HEK293 (cell line): Measurements from ENCODE around the gene SOX5.

Experiments used
- CTCF ChIA-PET: fragments of 350-600 bp; formaldehyde crosslinking; extraction: SDS; loops from one replicate; lab custom pipeline; 2021; ENCODE audit warnings: antibody characterized with exemption; lab: Yijun Ruan, JAX
- POLR2A ChIA-PET: fragments of 300-600 bp; formaldehyde crosslinking; extraction: SDS; loops from one replicate; lab custom pipeline; 2020; ENCODE audit warnings: antibody characterized with exemption, inconsistent platforms; lab: Yijun Ruan, JAX
- H3K27ac ChIP-seq: fragments of 200-500 bp; sonication (Bioruptor generic); 2 replicates; pipeline ENCODE4 v1.5.1; 2014; ENCODE audit warnings: low read depth, low read length, control low read depth, inconsistent platforms; ENCODE audit errors: extremely low read depth
- H3K36me3 ChIP-seq, 2 experiments: fragments of 200-500 bp in 1 of 2; sonication (Bioruptor generic) in 1 of 2; 1 replicate in 1 of 2; 2 replicates in 1 of 2; pipeline ENCODE4 v1.5.1; 2014 to 2017; ENCODE audit warnings: inconsistent platforms in 2 of 2, low read length in 2 of 2; ENCODE audit not compliant: control insufficient read depth in 2 of 2, insufficient read depth in 1 of 2
- H3K4me1 ChIP-seq: fragments of 200-500 bp; sonication (Bioruptor generic); 2 replicates; pipeline ENCODE4 v1.5.1; 2014; ENCODE audit warnings: mild to moderate bottlenecking, low read length, inconsistent platforms; ENCODE audit not compliant: control insufficient read depth, insufficient read depth
- H3K4me3 ChIP-seq: 2 replicates; pipeline ENCODE4 v1.5.1; 2011; ENCODE audit warnings: low read depth, mild to moderate bottlenecking, control low read depth, low read length, moderate library complexity
- H3K9me3 ChIP-seq: fragments of 200-500 bp; sonication (Bioruptor generic); 2 replicates; pipeline ENCODE4 v1.5.1; 2014; ENCODE audit warnings: low read depth, low read length, inconsistent platforms; ENCODE audit not compliant: control insufficient read depth, insufficient read depth
- GLI4 ChIP-seq: fragments of 450-650 bp; formaldehyde crosslinking; IDR thresholded peaks from 2 replicates; pipeline ENCODE4 v1.5.1; 2016; ENCODE audit warnings: missing biosample characterization, missing genetic modification characterization
- KLF9 ChIP-seq: fragments of 450-650 bp; formaldehyde crosslinking; IDR thresholded peaks from 2 replicates; pipeline ENCODE4 v1.5.1; 2016; ENCODE audit warnings: missing biosample characterization, missing genetic modification characterization, low read depth
- SCRT2 ChIP-seq: fragments of 450-650 bp; formaldehyde crosslinking; IDR thresholded peaks from 2 replicates; pipeline ENCODE4 v1.5.1; 2016; ENCODE audit warnings: missing biosample characterization, missing genetic modification characterization
- SETDB1 ChIP-seq: IDR thresholded peaks from one replicate; pipeline ENCODE4 v1.6.1; 2017; ENCODE audit warnings: mild to moderate bottlenecking, low read length, moderate library complexity, mixed read lengths; ENCODE audit not compliant: insufficient read length
- YY1 ChIP-seq: fragments of 450-650 bp; formaldehyde crosslinking; IDR thresholded peaks from 2 replicates; pipeline ENCODE4 v1.5.1; 2018; ENCODE audit warnings: missing biosample characterization, missing genetic modification characterization
- ZBTB20 ChIP-seq: fragments of 450-650 bp; formaldehyde crosslinking; IDR thresholded peaks from 2 replicates; pipeline ENCODE4 v1.5.1; 2016; ENCODE audit warnings: missing biosample characterization, missing genetic modification characterization
- ZFP37 ChIP-seq: fragments of 450-650 bp; formaldehyde crosslinking; IDR thresholded peaks from 2 replicates; pipeline ENCODE4 v1.5.1; 2016; ENCODE audit warnings: missing biosample characterization, missing genetic modification characterization
- ZIC2 ChIP-seq: fragments of 450-650 bp; formaldehyde crosslinking; IDR thresholded peaks from 2 replicates; pipeline ENCODE4 v1.5.1; 2016; ENCODE audit warnings: missing biosample characterization, missing genetic modification characterization
- ZNF16 ChIP-seq: fragments of 450-650 bp; formaldehyde crosslinking; IDR thresholded peaks from 2 replicates; pipeline ENCODE4 v1.5.1; 2016; ENCODE audit warnings: low read depth, missing biosample characterization, missing genetic modification characterization
- ZNF324 ChIP-seq: fragments of 450-650 bp; formaldehyde crosslinking; IDR thresholded peaks from 2 replicates; pipeline ENCODE4 v1.5.1; 2016; ENCODE audit warnings: missing biosample characterization, missing genetic modification characterization
- ZNF501 ChIP-seq: fragments of 450-650 bp; formaldehyde crosslinking; IDR thresholded peaks from 2 replicates; pipeline ENCODE4 v1.5.1; 2016; ENCODE audit warnings: missing biosample characterization, missing genetic modification characterization
- ZNF529 ChIP-seq: fragments of 450-650 bp; formaldehyde crosslinking; IDR thresholded peaks from 2 replicates; pipeline ENCODE4 v1.5.1; 2017; ENCODE audit warnings: missing genetic modification characterization, missing biosample characterization; ENCODE audit not compliant: insufficient replicate concordance
- ZNF629 ChIP-seq: fragments of 450-650 bp; formaldehyde crosslinking; IDR thresholded peaks from 2 replicates; pipeline ENCODE4 v1.5.1; 2017; ENCODE audit warnings: missing biosample characterization, missing genetic modification characterization
- ZNF654 ChIP-seq: fragments of 450-650 bp; formaldehyde crosslinking; IDR thresholded peaks from 2 replicates; pipeline ENCODE4 v1.5.1; 2016; ENCODE audit warnings: low read depth, missing biosample characterization, missing genetic modification characterization
- ZNF660 ChIP-seq: fragments of 450-650 bp; IDR thresholded peaks from 2 replicates; pipeline ENCODE4 v1.5.1; 2018; ENCODE audit warnings: missing biosample characterization, mild to moderate bottlenecking, missing genetic modification characterization
- ZNF837 ChIP-seq: fragments of 450-650 bp; formaldehyde crosslinking; IDR thresholded peaks from 2 replicates; pipeline ENCODE4 v1.5.1; 2016; ENCODE audit warnings: missing biosample characterization, missing genetic modification characterization
- TF ChIP-seq, protein P1 (sequence below): fragments of 450-650 bp; formaldehyde crosslinking; IDR thresholded peaks from 2 replicates; pipeline ENCODE4 v1.5.1; 2017; ENCODE audit warnings: missing biosample characterization, missing genetic modification characterization
- TF ChIP-seq, protein P2 (sequence below): fragments of 450-650 bp; formaldehyde crosslinking; IDR thresholded peaks from 2 replicates; pipeline ENCODE4 v1.5.1; 2016; ENCODE audit warnings: missing biosample characterization, missing genetic modification characterization
- TF ChIP-seq, protein P3 (sequence below): fragments of 450-650 bp; formaldehyde crosslinking; IDR thresholded peaks from 2 replicates; pipeline ENCODE4 v1.5.1; 2016; ENCODE audit warnings: missing biosample characterization, missing genetic modification characterization
- TF ChIP-seq, protein P4 (sequence below): fragments of 450-650 bp; formaldehyde crosslinking; IDR thresholded peaks from 2 replicates; pipeline ENCODE4 v1.5.1; 2016; ENCODE audit warnings: missing biosample characterization, missing genetic modification characterization
- TF ChIP-seq, protein P5 (sequence below): fragments of 450-650 bp; formaldehyde crosslinking; IDR thresholded peaks from 2 replicates; pipeline ENCODE4; 2016; ENCODE audit warnings: missing biosample characterization, missing genetic modification characterization
- TF ChIP-seq, protein P6 (sequence below): fragments of 450-650 bp; formaldehyde crosslinking; IDR thresholded peaks from 2 replicates; pipeline ENCODE4 v1.5.1; 2016; ENCODE audit warnings: missing biosample characterization, missing genetic modification characterization

The SOX5 gene

DNA sequence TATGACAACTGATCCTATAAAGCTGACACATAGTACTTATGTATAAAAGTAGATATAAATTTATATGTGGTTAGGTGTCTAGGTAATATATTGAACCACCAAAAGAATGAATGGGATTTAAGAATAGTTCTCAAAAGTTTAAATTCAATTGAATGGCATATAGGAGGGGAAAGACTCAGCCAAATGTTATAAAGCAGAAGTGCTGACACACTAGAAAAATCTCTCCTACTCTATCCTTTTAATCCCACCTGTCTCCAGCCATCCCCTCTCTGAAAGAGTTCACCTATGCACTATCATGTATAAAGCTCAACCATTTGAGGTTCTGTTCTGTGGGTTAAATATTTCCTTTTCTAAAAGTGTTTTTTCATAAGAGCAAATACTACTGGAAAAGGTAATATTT lies 400.7 kb downstream of the SOX5 start:
- no peak overlapping the region for H3K27ac ChIP-seq
- no peaks in the 10 kb centered on the region for H3K4me1 ChIP-seq
- no peaks in the 10 kb centered on the region for H3K36me3 ChIP-seq
- H3K4me3 ChIP-seq = no peak overlapping the region
- H3K9me3 ChIP-seq = no peaks in the 10 kb centered on the region
- ChIA-PET POLR2A (no interaction called here), CTCF (interaction anchor here (0.7 to 0.9 kb wide), 2 partner anchors 279 to 532 kb away, joined by 5 to 6 read pairs; no protein-coding TSS in a partner anchor)
- TF ChIP-seq, protein P1, sequence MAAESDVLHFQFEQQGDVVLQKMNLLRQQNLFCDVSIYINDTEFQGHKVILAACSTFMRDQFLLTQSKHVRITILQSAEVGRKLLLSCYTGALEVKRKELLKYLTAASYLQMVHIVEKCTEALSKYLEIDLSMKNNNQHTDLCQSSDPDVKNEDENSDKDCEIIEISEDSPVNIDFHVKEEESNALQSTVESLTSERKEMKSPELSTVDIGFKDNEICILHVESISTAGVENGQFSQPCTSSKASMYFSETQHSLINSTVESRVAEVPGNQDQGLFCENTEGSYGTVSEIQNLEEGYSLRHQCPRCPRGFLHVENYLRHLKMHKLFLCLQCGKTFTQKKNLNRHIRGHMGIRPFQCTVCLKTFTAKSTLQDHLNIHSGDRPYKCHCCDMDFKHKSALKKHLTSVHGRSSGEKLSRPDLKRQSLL (tag by site-specific recombination) = no peak
- TF ChIP-seq ZNF837 (tag by site-specific recombination) = no peak
- TF ChIP-seq, protein P2, sequence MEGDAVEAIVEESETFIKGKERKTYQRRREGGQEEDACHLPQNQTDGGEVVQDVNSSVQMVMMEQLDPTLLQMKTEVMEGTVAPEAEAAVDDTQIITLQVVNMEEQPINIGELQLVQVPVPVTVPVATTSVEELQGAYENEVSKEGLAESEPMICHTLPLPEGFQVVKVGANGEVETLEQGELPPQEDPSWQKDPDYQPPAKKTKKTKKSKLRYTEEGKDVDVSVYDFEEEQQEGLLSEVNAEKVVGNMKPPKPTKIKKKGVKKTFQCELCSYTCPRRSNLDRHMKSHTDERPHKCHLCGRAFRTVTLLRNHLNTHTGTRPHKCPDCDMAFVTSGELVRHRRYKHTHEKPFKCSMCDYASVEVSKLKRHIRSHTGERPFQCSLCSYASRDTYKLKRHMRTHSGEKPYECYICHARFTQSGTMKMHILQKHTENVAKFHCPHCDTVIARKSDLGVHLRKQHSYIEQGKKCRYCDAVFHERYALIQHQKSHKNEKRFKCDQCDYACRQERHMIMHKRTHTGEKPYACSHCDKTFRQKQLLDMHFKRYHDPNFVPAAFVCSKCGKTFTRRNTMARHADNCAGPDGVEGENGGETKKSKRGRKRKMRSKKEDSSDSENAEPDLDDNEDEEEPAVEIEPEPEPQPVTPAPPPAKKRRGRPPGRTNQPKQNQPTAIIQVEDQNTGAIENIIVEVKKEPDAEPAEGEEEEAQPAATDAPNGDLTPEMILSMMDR (tag by site-specific recombination) = no peak
- no peak for TF ChIP-seq ZNF660
- TF ChIP-seq ZFP37 (tag by site-specific recombination) = no peak
- TF ChIP-seq, protein P3, sequence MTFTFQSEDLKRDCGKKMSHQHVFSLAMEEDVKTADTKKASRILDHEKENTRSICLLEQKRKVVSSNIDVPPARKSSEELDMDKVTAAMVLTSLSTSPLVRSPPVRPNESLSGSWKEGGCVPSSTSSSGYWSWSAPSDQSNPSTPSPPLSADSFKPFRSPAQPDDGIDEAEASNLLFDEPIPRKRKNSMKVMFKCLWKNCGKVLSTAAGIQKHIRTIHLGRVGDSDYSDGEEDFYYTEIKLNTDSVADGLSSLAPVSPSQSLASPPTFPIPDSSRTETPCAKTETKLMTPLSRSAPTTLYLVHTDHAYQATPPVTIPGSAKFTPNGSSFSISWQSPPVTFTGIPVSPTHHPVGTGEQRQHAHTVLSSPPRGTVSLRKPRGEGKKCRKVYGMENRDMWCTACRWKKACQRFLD (tag by site-specific recombination) = no peak
- TF ChIP-seq, protein P4, sequence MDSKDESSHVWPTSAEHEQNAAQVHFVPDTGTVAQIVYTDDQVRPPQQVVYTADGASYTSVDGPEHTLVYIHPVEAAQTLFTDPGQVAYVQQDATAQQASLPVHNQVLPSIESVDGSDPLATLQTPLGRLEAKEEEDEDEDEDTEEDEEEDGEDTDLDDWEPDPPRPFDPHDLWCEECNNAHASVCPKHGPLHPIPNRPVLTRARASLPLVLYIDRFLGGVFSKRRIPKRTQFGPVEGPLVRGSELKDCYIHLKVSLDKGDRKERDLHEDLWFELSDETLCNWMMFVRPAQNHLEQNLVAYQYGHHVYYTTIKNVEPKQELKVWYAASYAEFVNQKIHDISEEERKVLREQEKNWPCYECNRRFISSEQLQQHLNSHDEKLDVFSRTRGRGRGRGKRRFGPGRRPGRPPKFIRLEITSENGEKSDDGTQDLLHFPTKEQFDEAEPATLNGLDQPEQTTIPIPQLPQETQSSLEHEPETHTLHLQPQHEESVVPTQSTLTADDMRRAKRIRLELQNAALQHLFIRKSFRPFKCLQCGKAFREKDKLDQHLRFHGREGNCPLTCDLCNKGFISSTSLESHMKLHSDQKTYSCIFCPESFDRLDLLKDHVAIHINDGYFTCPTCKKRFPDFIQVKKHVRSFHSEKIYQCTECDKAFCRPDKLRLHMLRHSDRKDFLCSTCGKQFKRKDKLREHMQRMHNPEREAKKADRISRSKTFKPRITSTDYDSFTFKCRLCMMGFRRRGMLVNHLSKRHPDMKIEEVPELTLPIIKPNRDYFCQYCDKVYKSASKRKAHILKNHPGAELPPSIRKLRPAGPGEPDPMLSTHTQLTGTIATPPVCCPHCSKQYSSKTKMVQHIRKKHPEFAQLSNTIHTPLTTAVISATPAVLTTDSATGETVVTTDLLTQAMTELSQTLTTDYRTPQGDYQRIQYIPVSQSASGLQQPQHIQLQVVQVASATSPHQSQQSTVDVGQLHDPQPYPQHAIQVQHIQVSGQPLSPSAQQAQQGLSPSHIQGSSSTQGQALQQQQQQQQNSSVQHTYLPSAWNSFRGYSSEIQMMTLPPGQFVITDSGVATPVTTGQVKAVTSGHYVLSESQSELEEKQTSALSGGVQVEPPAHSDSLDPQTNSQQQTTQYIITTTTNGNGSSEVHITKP (tag by site-specific recombination) = no peak
- no peak for TF ChIP-seq ZNF654
- TF ChIP-seq ZBTB20 (tag by site-specific recombination) = no peak
- no peak for TF ChIP-seq ZNF16

DNA sequence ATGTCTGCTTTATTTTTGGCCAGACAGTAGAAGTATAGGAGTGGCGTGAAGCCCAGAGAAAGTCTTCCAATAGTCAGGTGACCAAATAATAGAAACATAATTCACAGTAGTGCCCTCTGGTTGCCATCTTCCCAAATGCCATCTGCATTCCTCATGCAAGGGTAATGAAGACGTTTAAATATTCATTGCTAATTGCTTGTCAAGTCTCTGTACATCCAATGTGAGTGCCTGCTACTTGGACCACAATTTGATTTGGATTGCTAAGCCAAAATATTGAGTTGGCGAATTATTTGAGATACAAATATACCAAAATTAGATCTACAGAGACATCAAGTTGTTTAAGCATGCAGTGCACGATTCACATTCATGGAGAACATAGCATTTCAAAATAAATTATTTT lies 402.7 kb downstream of the SOX5 start:
- Histone ChIP-seq H3K27ac (no peak overlapping the region), H3K4me1 (no peaks in the 10 kb centered on the region), H3K4me3 (no peak overlapping the region), H3K36me3 (no peaks in the 10 kb centered on the region), H3K9me3 (no peaks in the 10 kb centered on the region)
- CTCF ChIA-PET = no interaction called here
- POLR2A ChIA-PET = no interaction called here
- TF ChIP-seq, protein P5, sequence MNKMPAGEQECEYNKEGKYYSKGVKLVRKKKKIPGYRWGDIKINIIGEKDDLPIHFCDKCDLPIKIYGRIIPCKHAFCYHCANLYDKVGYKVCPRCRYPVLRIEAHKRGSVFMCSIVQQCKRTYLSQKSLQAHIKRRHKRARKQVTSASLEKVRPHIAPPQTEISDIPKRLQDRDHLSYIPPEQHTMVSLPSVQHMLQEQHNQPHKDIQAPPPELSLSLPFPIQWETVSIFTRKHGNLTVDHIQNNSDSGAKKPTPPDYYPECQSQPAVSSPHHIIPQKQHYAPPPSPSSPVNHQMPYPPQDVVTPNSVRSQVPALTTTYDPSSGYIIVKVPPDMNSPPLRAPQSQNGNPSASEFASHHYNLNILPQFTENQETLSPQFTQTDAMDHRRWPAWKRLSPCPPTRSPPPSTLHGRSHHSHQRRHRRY (tag by site-specific recombination) = no peak
- TF ChIP-seq ZIC2 (tag by site-specific recombination) (no peak), ZNF529 (tag by site-specific recombination) (no peak), GLI4 (tag by site-specific recombination) (no peak), ZNF324 (tag by site-specific recombination) (no peak), ZNF501 (tag by site-specific recombination) (no peak), SETDB1 (no peak), YY1 (tag by site-specific recombination) (no peak), KLF9 (tag by site-specific recombination) (no peak), ZNF629 (tag by site-specific recombination) (no peak), SCRT2 (no peak)
- TF ChIP-seq, protein P2 (tag by site-specific recombination) = no peak
- TF ChIP-seq, protein P6, sequence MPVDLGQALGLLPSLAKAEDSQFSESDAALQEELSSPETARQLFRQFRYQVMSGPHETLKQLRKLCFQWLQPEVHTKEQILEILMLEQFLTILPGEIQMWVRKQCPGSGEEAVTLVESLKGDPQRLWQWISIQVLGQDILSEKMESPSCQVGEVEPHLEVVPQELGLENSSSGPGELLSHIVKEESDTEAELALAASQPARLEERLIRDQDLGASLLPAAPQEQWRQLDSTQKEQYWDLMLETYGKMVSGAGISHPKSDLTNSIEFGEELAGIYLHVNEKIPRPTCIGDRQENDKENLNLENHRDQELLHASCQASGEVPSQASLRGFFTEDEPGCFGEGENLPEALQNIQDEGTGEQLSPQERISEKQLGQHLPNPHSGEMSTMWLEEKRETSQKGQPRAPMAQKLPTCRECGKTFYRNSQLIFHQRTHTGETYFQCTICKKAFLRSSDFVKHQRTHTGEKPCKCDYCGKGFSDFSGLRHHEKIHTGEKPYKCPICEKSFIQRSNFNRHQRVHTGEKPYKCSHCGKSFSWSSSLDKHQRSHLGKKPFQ (tag by site-specific recombination) = no peak
